Sigmoid colon (tissue), 4 donors: ENCODE measurements around the gene VPS25.

Experiments used
- CTCF ChIP-seq, 4 experiments: fragments of 450-650 bp in 3 of 4; fragments of 200-600 bp in 1 of 4; IDR thresholded peaks; one replicate each; pipeline ENCODE4 v1.5.1; 2016 to 2019; ENCODE audit warnings: antibody characterized with exemption in 4 of 4, mild to moderate bottlenecking in 3 of 4, moderate library complexity in 2 of 4
- EP300 ChIP-seq, 4 donors: sonication (generic); formaldehyde crosslinking; IDR thresholded peaks; one replicate each; pipeline ENCODE4 v1.6.1; 2017; ENCODE audit warnings: antibody characterized with exemption in 4 of 4

DNA sequence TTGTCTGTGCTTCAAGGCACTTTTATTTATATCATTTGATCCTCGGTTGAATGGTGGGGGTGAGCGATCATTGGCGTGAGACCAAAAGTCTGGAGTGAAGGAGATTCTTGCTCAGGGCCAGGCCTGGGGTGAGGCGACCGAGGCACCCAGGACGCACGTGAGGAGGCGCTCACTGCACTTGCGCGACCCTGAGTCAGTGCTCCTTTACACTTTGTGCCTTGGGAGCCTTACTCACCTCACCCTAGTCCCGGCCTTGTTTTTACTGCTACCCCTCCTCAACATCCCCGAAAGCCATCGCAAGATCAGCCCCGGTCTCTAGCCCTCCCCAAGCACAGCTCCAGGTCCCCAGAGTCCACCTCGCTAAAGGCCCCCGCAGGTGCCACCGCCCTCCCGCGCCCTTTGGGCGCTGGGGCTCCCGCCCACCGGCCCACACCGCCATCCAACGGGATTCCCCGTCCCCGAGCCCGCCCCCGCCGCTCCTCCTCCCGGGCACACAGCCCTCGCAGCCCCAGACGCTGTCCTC, 28.9 kb upstream of the VPS25 start:
- TF ChIP-seq CTCF (IDR thresholded peaks at IDR 0.05) (no peak), EP300 (IDR thresholded peaks at IDR 0.05) (no peak)
